Neural cell (in vitro differentiated cells): ENCODE measurements around the gene SNX21. TPM values are rescaled to one million over a fixed set of nuclear protein-coding genes. Genes with fewer than 3 reads are reported as not detected.

Experiments
- H2AFZ ChIP-seq: fragments of 200-600, 300-800 bp; sonication (generic), shearing (Covaris generic); 2 replicates; pipeline ENCODE4 v1.6.0; 2014; ENCODE audit warnings: low read depth, mild to moderate bottlenecking, antibody characterized with exemption, low read length, moderate library complexity
- H3F3A ChIP-seq: fragments of 200-600 bp; shearing (Covaris generic); 2 replicates; pipeline ENCODE4 v1.6.1; 2016; ENCODE audit warnings: mild to moderate bottlenecking, moderate library complexity, mixed read lengths, antibody characterized with exemption, low read length; ENCODE audit not compliant: insufficient read depth, poor library complexity, severe bottlenecking
- H3K27ac ChIP-seq: fragments of 200-600, 300-800 bp; sonication (generic), shearing (Covaris generic); 2 replicates; pipeline ENCODE4 v1.5.1; 2014; ENCODE audit warnings: mild to moderate bottlenecking, low read length, moderate library complexity
- H3K27me3 ChIP-seq: fragments of 300-800, 200-600 bp; sonication (generic), shearing (Covaris generic); 2 replicates; pipeline ENCODE4 v1.6.0; 2014; ENCODE audit warnings: mild to moderate bottlenecking, low read depth, low read length, moderate library complexity; ENCODE audit not compliant: insufficient read depth
- H3K36me3 ChIP-seq: fragments of 300-800, 200-600 bp; sonication (generic), shearing (Covaris generic); 2 replicates; pipeline ENCODE4 v1.5.1; 2014; ENCODE audit warnings: mild to moderate bottlenecking, antibody characterized with exemption, low read length, moderate library complexity; ENCODE audit not compliant: insufficient read depth
- H3K4me2 ChIP-seq: fragments of 300-800, 200-600 bp; sonication (generic), shearing (Covaris generic); 2 replicates; pipeline ENCODE4 v1.6.0; 2014; ENCODE audit warnings: mild to moderate bottlenecking, low read length
- H3K4me3 ChIP-seq: fragments of 300-800, 200-600 bp; sonication (generic), shearing (Covaris generic); 2 replicates; pipeline ENCODE4 v1.5.1; 2014; ENCODE audit warnings: mild to moderate bottlenecking, low read length, moderate library complexity
- H3K79me2 ChIP-seq: fragments of 200-600 bp; shearing (Covaris generic); replicated peaks from 2 replicates; pipeline ENCODE4 v1.6.0; 2014; ENCODE audit warnings: mild to moderate bottlenecking, low read length, moderate library complexity; ENCODE audit not compliant: insufficient read depth
- H3K9ac ChIP-seq: fragments of 300-800, 200-600 bp; sonication (generic), shearing (Covaris generic); 2 replicates; pipeline ENCODE4 v1.6.1; 2016; ENCODE audit warnings: mild to moderate bottlenecking, low read length, mixed read lengths
- H3K9me2 ChIP-seq: fragments of 200-600 bp; shearing (Covaris generic); 2 replicates; pipeline ENCODE4 v1.6.1; 2016; ENCODE audit warnings: mild to moderate bottlenecking, low read length, mixed read lengths; ENCODE audit not compliant: insufficient read depth
- H3K9me3 ChIP-seq: fragments of 200-600, 300-800 bp; sonication (generic), shearing (Covaris generic); 2 replicates; pipeline ENCODE4 v1.6.1; 2016; ENCODE audit warnings: mild to moderate bottlenecking, mixed run types, low read length, moderate library complexity, mixed read lengths
- H4K20me1 ChIP-seq: fragments of 200-600 bp; shearing (Covaris generic); 2 replicates; pipeline ENCODE4 v1.6.1; 2016; ENCODE audit warnings: mild to moderate bottlenecking, mixed run types; ENCODE audit not compliant: insufficient read depth
- CTCF ChIP-seq: fragments of 450-650 bp; IDR thresholded peaks from 2 replicates; pipeline ENCODE4 v1.5.1; 2014; ENCODE audit warnings: antibody characterized with exemption, mild to moderate bottlenecking, moderate library complexity; ENCODE audit not compliant: poor library complexity, severe bottlenecking
- EP300 ChIP-seq: fragments of 450-650 bp; conservative IDR thresholded peaks from 2 replicates; pipeline ENCODE4 v1.6.1; 2014; ENCODE audit warnings: antibody characterized with exemption, mild to moderate bottlenecking, moderate library complexity; ENCODE audit not compliant: poor library complexity, severe bottlenecking
- EZH2 ChIP-seq: fragments of 200-600, 300-800 bp; shearing (Covaris generic), sonication (generic); IDR thresholded peaks from 2 replicates; pipeline ENCODE4 v1.6.1; 2014; ENCODE audit warnings: antibody characterized with exemption, low read length, borderline replicate concordance, mild to moderate bottlenecking; ENCODE audit not compliant: insufficient read depth, poor library complexity, severe bottlenecking
- MXI1 ChIP-seq: fragments of 450-650 bp; conservative IDR thresholded peaks from 2 replicates; pipeline ENCODE4 v1.6.1; 2014; ENCODE audit warnings: antibody characterized with exemption, mild to moderate bottlenecking; ENCODE audit not compliant: poor library complexity, severe bottlenecking
- POLR2AphosphoS5 ChIP-seq: IDR thresholded peaks from 2 replicates; pipeline ENCODE4 v1.6.1; 2012
- RAD21 ChIP-seq: fragments of 450-650 bp; conservative IDR thresholded peaks from 2 replicates; pipeline ENCODE4 v1.6.1; 2014; ENCODE audit warnings: antibody characterized with exemption, mild to moderate bottlenecking, moderate library complexity
- REST ChIP-seq: IDR thresholded peaks from 2 replicates; pipeline ENCODE4 v1.6.1; 2012; ENCODE audit warnings: borderline replicate concordance
- SMC3 ChIP-seq: fragments of 450-650 bp; conservative IDR thresholded peaks from 2 replicates; pipeline ENCODE4 v1.6.1; 2014; ENCODE audit warnings: antibody characterized with exemption, mild to moderate bottlenecking, moderate library complexity; ENCODE audit not compliant: poor library complexity
- TAF1 ChIP-seq: IDR thresholded peaks from 2 replicates; pipeline ENCODE4 v1.6.1; 2012; ENCODE audit warnings: low read depth
- polyA plus RNA-seq: library from polyadenylated mRNA; depleted of rRNA; stranded (reverse); fragments of >200 nt; gene quantifications from 2 replicates; pipeline ENCODE4 v1.2.3, GENCODE V29; 2014

Gene SNX21
- polyA plus RNA-seq, 1 donor from 2014 or later, result 7.2 TPM

DNA sequence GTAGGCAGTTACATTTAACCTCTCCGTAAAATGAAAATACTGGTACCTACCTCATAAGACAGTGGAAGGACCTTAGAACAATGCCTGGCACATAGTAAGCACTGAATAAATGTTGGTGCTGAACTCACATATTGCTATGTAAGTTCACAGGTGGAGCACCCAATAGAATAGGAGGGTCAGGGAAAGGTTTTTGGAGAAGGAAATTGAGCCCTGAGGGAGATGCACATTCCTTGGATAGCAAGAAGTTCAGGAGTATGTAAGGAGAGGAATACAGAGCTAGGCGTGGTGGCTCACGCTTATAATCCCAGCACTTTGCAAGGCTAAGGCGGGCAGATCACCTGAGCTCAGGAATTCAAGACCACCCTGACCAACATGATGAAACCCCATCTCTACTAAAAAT is 14.1 kb upstream of the SNX21 start:
- Histone ChIP-seq H3K36me3 (no peaks in the 10 kb centered on the region), H3K79me2 (no peaks in the 10 kb centered on the region), H2AFZ (no peak overlapping the region), H3K27ac (no peak overlapping the region), H3K9me3 (no peaks in the 10 kb centered on the region), H3K27me3 (no peaks in the 10 kb centered on the region), H3K4me2 (no peak overlapping the region), H3K9me2 (no peaks in the 10 kb centered on the region), H3F3A (no peaks in the 10 kb centered on the region), H3K9ac (no peak overlapping the region), H4K20me1 (no peaks in the 10 kb centered on the region), H3K4me3 (no peak overlapping the region)
- TF ChIP-seq TAF1 (no peak), MXI1 (no peak), CTCF (no peak), POLR2AphosphoS5 (no peak), RAD21 (no peak), REST (no peak), EP300 (no peak), EZH2 (no peak), SMC3 (no peak)

GRCh38 chr20:45821947-45822346 is 11.7 kb upstream of the SNX21 start:
- Histone ChIP-seq H3K79me2 (no peaks in the 10 kb centered on the region), H2AFZ (no peak overlapping the region), H3K9ac (no peak overlapping the region), H3K4me2 (no peak overlapping the region), H3K9me2 (no peaks in the 10 kb centered on the region), H3K9me3 (no peaks in the 10 kb centered on the region), H4K20me1 (no peaks in the 10 kb centered on the region), H3K4me3 (no peak overlapping the region), H3K36me3 (no peaks in the 10 kb centered on the region), H3K27me3 (no peaks in the 10 kb centered on the region), H3F3A (no peaks in the 10 kb centered on the region), H3K27ac (no peak overlapping the region)
- TF ChIP-seq TAF1, result no peak
- TF ChIP-seq POLR2AphosphoS5, result no peak
- no peak for TF ChIP-seq EP300
- TF ChIP-seq REST, result no peak
- no peak for TF ChIP-seq EZH2
- no peak for TF ChIP-seq MXI1
- no peak for TF ChIP-seq CTCF
- no peak for TF ChIP-seq RAD21
- TF ChIP-seq SMC3, result no peak
